ENCODE results near the gene RNF181. TPM values are rescaled to one million over a fixed set of nuclear protein-coding genes. Genes with fewer than 3 reads are reported as not detected.
A peak's percentile ranks its signal among the peaks of the same experiment; 100 is the strongest.

RNF181 gene
- polyA plus RNA-seq, 1 of the 3 experiments (the other 2 are of a cell fraction) = 312 TPM

- peaks cover 31% of the 10 kb centered on the region for H3F3A ChIP-seq (replicated peaks; ENCODE audit: insufficient read depth)
- CTCF ChIA-PET = interaction anchor here (3.5 to 4.5 kb wide), 5 partner anchors 13 to 82 kb away, joined by 49 to 85 read pairs (median 62); no protein-coding TSS in a partner anchor
Measured at GRCh38 chr2:85635011-85635410, 39.5 kb downstream of the RNF181 start.

GRCh38 chr2:85635636-85636035 is 40.1 kb downstream of the RNF181 start:
- no peak for DNase-seq
- H3K9me2 ChIP-seq = no peaks in the 10 kb centered on the region
- POLR2A ChIA-PET = no interaction called here
- H3K9ac ChIP-seq = no peak overlapping the region
- no peak overlapping the region for H2AFZ ChIP-seq (ENCODE audit: low read depth)
- TF ChIP-seq MXI1 (IDR thresholded peaks at IDR 0.05; ENCODE audit: low read depth, low read length) (no peak), RAD21 (IDR thresholded peaks at IDR 0.05; ENCODE audit: low read length) (no peak), TEAD4 (IDR thresholded peaks at IDR 0.05; ENCODE audit: borderline replicate concordance, insufficient read depth) (no peak), IRF3 (IDR thresholded peaks at IDR 0.05; ENCODE audit: low read depth, low read length) (no peak), TCF12 (IDR thresholded peaks at IDR 0.05) (no peak), SMC3 (IDR thresholded peaks at IDR 0.05; ENCODE audit: low read depth, low read length) (no peak), NFIC (IDR thresholded peaks at IDR 0.05; ENCODE audit: borderline replicate concordance) (no peak), NRF1 (IDR thresholded peaks at IDR 0.05; ENCODE audit: low read depth, low read length) (no peak), USF2 (IDR thresholded peaks at IDR 0.05; ENCODE audit: borderline replicate concordance, low read depth, low read length) (no peak), RFX5 (IDR thresholded peaks at IDR 0.05; ENCODE audit: low read length) (no peak), ELF1 (IDR thresholded peaks at IDR 0.05) (no peak)
- no peaks in the 10 kb centered on the region for H3K27me3 ChIP-seq (ENCODE audit: insufficient read depth)
- peaks cover 12% of the 10 kb centered on the region; the same call in 1 of the 2 replicates for H4K20me1 ChIP-seq (ENCODE audit: insufficient read depth)
- peaks cover 39 to 67% of the 10 kb centered on the region in 2 experiments for H3K36me3 ChIP-seq (replicated peaks in 1 of 2; ENCODE audit: control insufficient read depth in 1 of 2, insufficient read depth in 2 of 2, low read length in 1 of 2)
- peak overlapping the region in 1 of 2 experiments; percentile 13; a peak in 1 of 4 replicates for H3K27ac ChIP-seq (ENCODE audit: low read depth in 2 of 2, low read length in 1 of 2)
- no peaks in the 10 kb centered on the region for H3K4me1 ChIP-seq (ENCODE audit: control insufficient read depth in 1 of 2, insufficient read depth in 2 of 2, low read depth in 1 of 2, low read length in 1 of 2)
- H3K9me3 ChIP-seq = no peaks in the 10 kb centered on the region
- WGBS (ENCODE audit: low lambda C conversion rate) = 45% methylated on average over 4 of the region's 4 CpGs
- H3F3A ChIP-seq (replicated peaks; ENCODE audit: insufficient read depth) = peaks cover 25% of the 10 kb centered on the region
- H3K4me2 ChIP-seq = no peak overlapping the region
- H3K79me2 ChIP-seq (ENCODE audit: insufficient read depth) = peaks cover 28% of the 10 kb centered on the region
- CTCF ChIA-PET = interaction anchor here (2.5 to 4.5 kb wide), 6 partner anchors 8 to 81 kb away, joined by 30 to 85 read pairs (median 60); no protein-coding TSS in a partner anchor
- no peak overlapping the region for H3K4me3 ChIP-seq (ENCODE audit: low read depth in 2 of 2, low read length in 1 of 2)

More at GRCh38 chr2:85635011-85635410, 39.5 kb downstream of the RNF181 start:
- H3K36me3 ChIP-seq (replicated peaks in 1 of 2; ENCODE audit: control insufficient read depth in 1 of 2, insufficient read depth in 2 of 2, low read length in 1 of 2) = peaks cover 43 to 71% of the 10 kb centered on the region in 2 experiments
- no peaks in the 10 kb centered on the region for H3K9me3 ChIP-seq
- H3K4me2 ChIP-seq = no peak overlapping the region
- 96% methylated on average over 8 of the region's 8 CpGs for WGBS (ENCODE audit: low lambda C conversion rate)
- no peak overlapping the region for H3K9ac ChIP-seq
- POLR2A ChIA-PET = no interaction called here
- DNase-seq = no peak
- H3K4me3 ChIP-seq (ENCODE audit: low read depth in 2 of 2, low read length in 1 of 2) = no peak overlapping the region
- no peaks in the 10 kb centered on the region for H3K9me2 ChIP-seq
- peaks cover 29% of the 10 kb centered on the region for H3K79me2 ChIP-seq (ENCODE audit: insufficient read depth)
- no peaks in the 10 kb centered on the region for H3K27me3 ChIP-seq (ENCODE audit: insufficient read depth)
- peak overlapping the region in 1 of 2 experiments; percentile 13; a peak in 1 of 4 replicates for H3K27ac ChIP-seq (ENCODE audit: low read depth in 2 of 2, low read length in 1 of 2)
- TF ChIP-seq JUND (IDR thresholded peaks at IDR 0.05) = no peak
- TF ChIP-seq NFIC (IDR thresholded peaks at IDR 0.05; ENCODE audit: borderline replicate concordance) = no peak
- TF ChIP-seq SIN3A (IDR thresholded peaks at IDR 0.05; ENCODE audit: borderline replicate concordance, low read depth, low read length) = no peak
- TF ChIP-seq GABPA (IDR thresholded peaks at IDR 0.05; ENCODE audit: low read depth) = no peak
- no peak overlapping the region for H2AFZ ChIP-seq (ENCODE audit: low read depth)
- no peaks in the 10 kb centered on the region for H3K4me1 ChIP-seq (ENCODE audit: control insufficient read depth in 1 of 2, insufficient read depth in 2 of 2, low read depth in 1 of 2, low read length in 1 of 2)
- peaks cover 12% of the 10 kb centered on the region; the same call in 1 of the 2 replicates for H4K20me1 ChIP-seq (ENCODE audit: insufficient read depth)
